PC-9 (cell line): ENCODE data around the gene KCNJ14. TPM values are rescaled to one million over a fixed set of nuclear protein-coding genes. Genes with fewer than 3 reads are reported as not detected.

Experiments
- BruUV-seq: library from RNA; stranded (reverse); fragments of 400-500 nt; replicated peaks from 2 replicates; lab custom pipeline; 2021; lab: Mats Ljungman, UMichigan
- CTCF ChIA-PET: fragments of 300-600 bp; sonication (Branson Sonifier 250); formaldehyde crosslinking; loops from one replicate; lab custom pipeline; 2022; ENCODE audit warnings: antibody characterized with exemption; lab: Charles Lee
- POLR2A ChIA-PET: fragments of 300-600 bp; sonication (Branson Sonifier 250); formaldehyde crosslinking; loops from one replicate; lab custom pipeline; 2022; ENCODE audit warnings: antibody characterized with exemption; ENCODE audit not compliant: unreplicated experiment; lab: Charles Lee
- DNase-seq, 2 experiments: peaks; one replicate each; pipeline versions ENCODE4 v3.0.0 to v3.0.0-alpha.2; 2015 to 2022; ENCODE audit warnings: mixed read lengths in 1 of 2
- H2AFZ ChIP-seq: fragments of 200-600 bp; sonication (generic); 2 replicates; pipeline ENCODE4 v1.8.1; 2017; ENCODE audit warnings: antibody characterized with exemption
- H3F3A ChIP-seq: fragments of 200-600 bp; sonication (generic); 2 replicates; pipeline ENCODE4 v1.8.1; 2017; ENCODE audit warnings: antibody characterized with exemption, mild to moderate bottlenecking, low read depth; ENCODE audit not compliant: insufficient read depth
- H3K27ac ChIP-seq: fragments of 200-600 bp; sonication (generic); 2 replicates; pipeline ENCODE4 v1.6.1; 2016; ENCODE audit warnings: mixed run types
- H3K27me3 ChIP-seq: fragments of 200-600 bp; sonication (generic); 2 replicates; pipeline ENCODE4 v1.6.1; 2016; ENCODE audit warnings: low read depth, mixed run types; ENCODE audit not compliant: insufficient read depth
- H3K36me3 ChIP-seq: fragments of 200-600 bp; sonication (generic); 2 replicates; pipeline ENCODE4 v1.6.1; 2016; ENCODE audit warnings: low read depth, mixed run types
- H3K4me1 ChIP-seq: fragments of 200-600 bp; sonication (generic); replicated peaks from 2 replicates; pipeline ENCODE4 v1.6.1; 2016; ENCODE audit warnings: mixed run types; ENCODE audit not compliant: insufficient read depth
- H3K4me2 ChIP-seq: fragments of 200-600 bp; sonication (generic); 2 replicates; pipeline ENCODE4 v1.6.1; 2017; ENCODE audit warnings: mixed run types
- H3K4me3 ChIP-seq: fragments of 200-600 bp; sonication (generic); 2 replicates; pipeline ENCODE4 v1.6.1; 2016; ENCODE audit warnings: mixed run types
- H3K79me2 ChIP-seq: fragments of 200-600 bp; sonication (generic); 2 replicates; pipeline ENCODE4 v1.6.1; 2017; ENCODE audit warnings: low read depth, mixed run types
- H3K9me2 ChIP-seq: fragments of 200-600 bp; sonication (generic); 2 replicates; pipeline ENCODE4 v1.8.1; 2017; ENCODE audit warnings: mild to moderate bottlenecking; ENCODE audit not compliant: insufficient read depth
- H3K9me3 ChIP-seq: fragments of 200-600 bp; sonication (generic); 2 replicates; pipeline ENCODE4 v1.8.1; 2016; ENCODE audit warnings: low read depth; ENCODE audit not compliant: insufficient read depth
- H4K20me1 ChIP-seq: fragments of 200-600 bp; sonication (generic); 2 replicates; pipeline ENCODE4 v1.8.1; 2017; ENCODE audit not compliant: insufficient read depth
- CTCF ChIP-seq: fragments of 200-600 bp; sonication (generic); conservative IDR thresholded peaks from 2 replicates; pipeline ENCODE4 v1.6.1; 2017; ENCODE audit warnings: mixed run types, antibody characterized with exemption, mild to moderate bottlenecking, moderate library complexity
- EZH2 ChIP-seq: fragments of 200-600 bp; sonication (generic); IDR thresholded peaks from 2 replicates; pipeline ENCODE4 v1.8.0; 2017; ENCODE audit warnings: antibody characterized with exemption, low read depth
- intact Hi-C: fragments of 100-400 bp; cut with micrococcal nuclease; formaldehyde crosslinking; loops from one replicate; pipeline ENCODE4 v1.10.0; 2022; ENCODE audit not compliant: unreplicated experiment
- total RNA-seq: library from RNA; stranded (reverse); gene quantifications from 2 replicates; pipeline ENCODE4 v1.2.3, GENCODE V29; 2021

Gene KCNJ14
- total RNA-seq, 1 experiment from 2014 or later, result 5.4 TPM

DNA sequence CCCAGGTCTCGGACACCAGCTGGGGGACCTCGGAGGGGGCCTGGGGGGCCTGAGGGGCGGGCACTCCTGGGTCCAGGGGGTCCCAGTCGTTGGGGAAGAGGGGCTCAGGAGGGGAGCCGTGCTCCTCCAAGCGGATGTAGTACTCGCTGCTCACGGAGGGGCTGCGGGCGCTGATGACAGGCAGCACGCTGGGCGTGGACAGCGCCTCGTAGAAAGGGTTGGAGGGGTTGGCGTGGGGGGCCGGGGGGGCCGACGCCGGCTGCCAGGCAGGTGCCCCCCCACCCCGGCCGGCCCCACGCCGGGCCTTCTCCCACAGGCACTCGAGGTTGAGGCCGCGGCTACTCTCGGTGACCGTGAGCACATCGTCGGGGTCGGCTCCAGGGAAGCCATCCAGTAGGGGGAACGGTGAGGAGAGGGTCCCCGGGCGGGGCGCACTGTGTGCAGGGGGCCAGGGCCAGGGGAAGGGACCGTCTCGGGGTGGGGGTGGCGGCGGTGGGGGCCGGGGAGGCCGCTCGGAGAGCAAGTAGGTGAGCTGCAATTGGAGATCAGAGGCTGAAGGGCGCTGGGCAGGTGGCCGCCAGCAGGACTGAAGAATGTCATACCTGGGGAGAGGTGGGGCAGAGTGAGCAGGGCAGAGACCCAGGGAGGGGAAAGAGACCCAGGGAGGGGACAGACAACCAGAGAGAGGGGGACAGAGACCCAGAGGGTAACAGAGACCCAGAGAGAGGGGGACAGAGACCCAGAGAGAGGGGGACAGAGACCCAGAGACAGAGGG is 44.1 kb downstream of the KCNJ14 start:
- peaks cover 24% of the 10 kb centered on the region for H3K4me1 ChIP-seq
- H4K20me1 ChIP-seq, result no peaks in the 10 kb centered on the region
- H3K36me3 ChIP-seq, result no peaks in the 10 kb centered on the region
- no peaks in the 10 kb centered on the region for H3K9me3 ChIP-seq
- BruUV-seq, result no TSS peak
- no peak overlapping the region for H2AFZ ChIP-seq
- H3F3A ChIP-seq, result peaks cover 50% of the 10 kb centered on the region
- ChIA-PET POLR2A (interaction anchor here (0.6 kb wide), 1 partner anchor 54 kb away, joined by 5 read pairs; no protein-coding TSS in a partner anchor), CTCF (no interaction called here)
- H3K4me3 ChIP-seq, result no peak overlapping the region
- TF ChIP-seq CTCF (no peak), EZH2 (no peak)
- intact Hi-C loops, result loop anchor here (5.0 kb wide), 2 partner anchors 138 to 177 kb away; partner anchors contain the start of gene DBP
- DNase-seq, result no peak
- peaks cover 21% of the 10 kb centered on the region for H3K79me2 ChIP-seq
- H3K4me2 ChIP-seq, result peak overlapping the region; percentile 98; the same call in 1 of the 2 replicates
- no peaks in the 10 kb centered on the region for H3K9me2 ChIP-seq
- no peak overlapping the region for H3K27ac ChIP-seq
- H3K27me3 ChIP-seq, result no peaks in the 10 kb centered on the region

GRCh38 chr19:48500830-48501493 is 45.6 kb downstream of the KCNJ14 start:
- Histone ChIP-seq H3F3A (peaks cover 37% of the 10 kb centered on the region), H3K4me1 (peaks cover 17% of the 10 kb centered on the region; the same call in 1 of the 2 replicates), H3K4me3 (peak overlapping the region; percentile 95), H3K9me3 (no peaks in the 10 kb centered on the region), H4K20me1 (no peaks in the 10 kb centered on the region), H2AFZ (peak overlapping the region; percentile 97), H3K9me2 (no peaks in the 10 kb centered on the region), H3K27me3 (no peaks in the 10 kb centered on the region), H3K27ac (peak overlapping the region; percentile 65), H3K4me2 (peak overlapping the region; percentile 98), H3K79me2 (peaks cover 12% of the 10 kb centered on the region), H3K36me3 (no peaks in the 10 kb centered on the region)
- CTCF ChIA-PET, result no interaction called here
- intact Hi-C loops, result loop anchor here (1.0 to 5.0 kb wide), 3 partner anchors 8 to 179 kb away; partner anchors contain the start of gene DBP
- TF ChIP-seq CTCF, result no peak
- TF ChIP-seq EZH2, result no peak
- TSS peak; percentile 53 for BruUV-seq
- POLR2A ChIA-PET, result no interaction called here
- DNase-seq, result no peak
